GM21737 (cell line): ENCODE data around the gene FTCD.
"Not testable (repeated sequence)": the region's sequence is repeated elsewhere in the genome, so short reads cannot be mapped to it uniquely, and the experiment has no call there.

ENCODE experiments used
- ATAC-seq: cut with Tn5 transposase; IDR thresholded peaks from one replicate; pipeline ENCODE4 v1.9.1; 2021; ENCODE audit warnings: mild to moderate bottlenecking, moderate library complexity; ENCODE audit not compliant: unreplicated experiment

The FTCD gene

DNA sequence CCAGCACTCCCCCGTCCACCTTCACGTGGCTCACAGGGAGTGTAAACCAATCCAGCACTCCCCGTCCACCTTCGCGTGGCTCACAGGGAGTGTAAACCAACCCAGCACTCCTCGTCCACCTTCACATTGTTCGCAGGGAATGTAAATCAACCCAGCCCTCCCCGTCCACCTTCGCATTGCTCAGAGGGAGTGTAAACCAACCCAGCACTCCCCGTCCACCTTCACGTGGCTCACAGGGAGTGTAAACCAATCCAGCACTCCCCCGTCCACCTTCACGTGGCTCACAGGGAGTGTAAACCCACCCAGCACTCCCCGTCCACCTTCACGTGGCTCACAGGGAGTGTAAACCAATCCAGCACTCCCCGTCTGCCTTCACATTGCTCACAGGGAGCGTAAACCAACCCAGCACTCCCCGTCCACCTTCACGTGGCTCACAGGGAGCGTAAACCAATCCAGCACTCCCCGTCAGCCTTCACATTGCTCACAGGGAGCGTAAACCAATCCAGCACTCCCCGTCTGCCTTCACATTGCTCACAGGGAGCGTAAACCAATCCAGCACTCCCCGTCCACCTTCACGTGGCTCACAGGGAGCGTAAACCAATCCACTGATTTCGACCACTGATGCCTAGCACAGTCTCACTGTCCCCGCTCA, 14.9 kb downstream of the FTCD start:
- ATAC-seq = not testable (repeated sequence)

DNA sequence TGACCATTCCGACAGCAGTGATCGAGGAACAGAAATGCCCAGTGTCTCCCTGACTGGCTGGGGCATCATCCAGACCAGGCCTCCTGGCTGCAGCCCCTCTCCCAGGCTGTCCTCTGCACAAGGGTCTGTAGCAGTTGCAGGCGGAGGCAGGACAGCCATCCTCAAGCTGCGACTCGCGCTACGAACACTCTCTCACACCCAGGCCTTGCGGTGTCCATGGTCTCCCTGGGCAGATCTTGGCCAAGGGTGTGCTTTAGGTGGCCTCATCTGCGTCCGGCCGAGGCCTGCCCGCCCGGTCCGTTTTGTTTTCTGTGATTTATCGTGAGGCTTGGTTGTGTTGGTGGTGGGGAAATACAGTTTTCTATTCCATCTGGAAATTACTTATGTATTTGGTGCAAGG, 15.7 kb downstream of the FTCD start:
- ATAC-seq = no peak

DNA sequence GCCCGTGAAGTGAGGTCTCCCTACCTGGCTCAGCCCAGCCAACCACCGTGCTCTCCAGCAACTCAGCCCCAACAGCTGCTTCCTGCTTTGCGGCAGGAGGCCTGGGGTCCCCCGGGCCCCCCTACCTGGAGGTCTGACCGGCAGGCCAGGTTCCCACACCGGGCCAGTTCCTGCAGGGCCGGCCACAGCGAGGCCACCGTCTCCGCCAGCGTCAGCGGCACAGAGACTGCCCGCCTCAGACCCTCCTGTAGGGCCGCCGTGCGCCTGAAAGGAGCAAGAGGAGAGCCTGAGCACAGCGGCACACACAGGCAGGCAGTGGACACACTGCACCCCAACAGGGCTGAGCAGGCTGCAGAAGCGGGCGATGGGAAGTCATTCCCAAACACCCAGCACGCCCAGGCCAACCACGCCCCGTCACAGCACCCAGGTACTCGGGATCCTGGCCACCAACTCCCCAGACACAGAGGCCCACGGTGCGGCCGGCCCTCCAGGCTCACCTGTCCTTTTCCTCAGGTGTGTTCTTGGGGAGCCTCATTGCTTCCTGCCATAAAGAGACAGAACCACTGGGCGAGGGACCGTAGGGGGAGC, 16.9 kb downstream of the FTCD start:
- ATAC-seq = no peak

DNA sequence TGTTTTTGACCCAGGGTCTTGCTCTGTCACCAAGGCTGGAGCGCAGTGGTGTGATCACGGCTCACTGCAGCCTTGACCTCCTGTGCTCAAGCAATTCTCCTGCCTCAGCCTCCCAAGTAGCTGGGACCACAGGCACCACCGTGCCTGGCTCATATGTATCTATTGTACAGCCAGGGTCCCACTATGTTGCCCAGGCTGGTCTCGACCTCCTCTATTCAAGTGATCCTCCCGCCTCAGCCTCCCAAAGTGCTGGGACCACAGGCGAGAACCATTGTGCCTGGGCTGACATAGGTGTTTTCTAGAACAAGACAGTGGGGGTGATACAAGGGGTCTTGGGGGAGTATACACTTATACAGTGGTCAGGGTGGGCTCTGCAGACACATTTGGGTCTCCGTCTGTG, 17.5 kb downstream of the FTCD start:
- no peak for ATAC-seq

DNA sequence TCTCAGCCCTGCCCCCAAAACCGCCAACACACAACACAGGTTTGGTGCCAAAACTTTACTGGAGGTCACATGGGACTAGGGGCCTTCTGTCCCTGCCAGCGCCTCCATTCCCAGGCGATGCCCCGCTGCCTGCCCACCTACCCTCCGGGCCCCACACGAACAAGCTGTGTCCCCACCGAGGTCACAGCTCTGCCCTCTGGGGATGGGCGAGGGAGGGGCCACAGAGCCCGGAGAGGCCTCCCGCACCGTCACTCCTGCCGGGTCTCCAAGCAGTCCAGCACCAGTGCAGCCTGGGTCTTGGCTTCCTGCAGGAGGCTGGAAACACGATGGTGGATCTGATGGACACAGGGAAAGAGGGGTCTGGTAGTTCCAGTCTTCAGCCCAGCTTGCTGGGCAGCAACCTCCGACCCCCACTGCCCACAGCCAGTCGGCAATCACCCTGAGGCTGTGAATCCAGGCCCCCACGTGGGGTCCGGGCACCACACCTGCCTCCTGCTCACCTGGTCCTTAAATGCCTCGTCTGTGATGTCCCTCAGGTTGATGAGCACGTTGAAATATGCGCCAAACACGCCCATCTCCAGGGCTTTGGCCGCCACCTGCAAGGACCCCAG, 18.5 kb downstream of the FTCD start:
- ATAC-seq = no peak

DNA sequence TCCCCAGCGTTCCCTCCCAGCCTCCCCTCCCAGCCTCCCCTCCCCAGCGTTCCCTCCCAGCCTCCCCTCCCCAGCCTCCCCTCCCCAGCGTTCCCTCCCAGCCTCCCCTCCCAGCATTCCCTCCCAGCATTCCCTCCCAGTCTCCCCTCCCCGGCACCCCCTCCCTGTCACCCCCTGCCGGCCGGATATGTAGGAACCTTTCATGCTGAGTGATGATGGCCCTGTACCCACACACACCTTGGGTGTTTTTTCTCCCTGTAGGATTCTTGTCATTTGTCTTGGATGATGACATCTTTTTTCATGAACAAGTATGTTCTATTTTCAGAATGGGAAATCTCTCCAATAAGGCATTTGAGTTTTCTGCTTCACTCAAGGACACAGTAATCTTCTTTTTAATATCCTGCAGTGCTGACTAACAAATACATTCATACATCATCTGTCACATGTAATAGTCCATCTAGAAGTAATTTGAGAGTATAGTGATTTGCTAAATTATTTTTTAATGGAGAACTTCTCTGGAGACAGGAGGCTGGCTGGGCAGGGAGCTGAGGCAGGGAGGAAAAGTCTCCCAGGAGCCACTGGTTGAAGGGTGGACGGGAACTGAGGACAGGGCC, 19.5 kb downstream of the FTCD start:
- no peak for ATAC-seq

DNA sequence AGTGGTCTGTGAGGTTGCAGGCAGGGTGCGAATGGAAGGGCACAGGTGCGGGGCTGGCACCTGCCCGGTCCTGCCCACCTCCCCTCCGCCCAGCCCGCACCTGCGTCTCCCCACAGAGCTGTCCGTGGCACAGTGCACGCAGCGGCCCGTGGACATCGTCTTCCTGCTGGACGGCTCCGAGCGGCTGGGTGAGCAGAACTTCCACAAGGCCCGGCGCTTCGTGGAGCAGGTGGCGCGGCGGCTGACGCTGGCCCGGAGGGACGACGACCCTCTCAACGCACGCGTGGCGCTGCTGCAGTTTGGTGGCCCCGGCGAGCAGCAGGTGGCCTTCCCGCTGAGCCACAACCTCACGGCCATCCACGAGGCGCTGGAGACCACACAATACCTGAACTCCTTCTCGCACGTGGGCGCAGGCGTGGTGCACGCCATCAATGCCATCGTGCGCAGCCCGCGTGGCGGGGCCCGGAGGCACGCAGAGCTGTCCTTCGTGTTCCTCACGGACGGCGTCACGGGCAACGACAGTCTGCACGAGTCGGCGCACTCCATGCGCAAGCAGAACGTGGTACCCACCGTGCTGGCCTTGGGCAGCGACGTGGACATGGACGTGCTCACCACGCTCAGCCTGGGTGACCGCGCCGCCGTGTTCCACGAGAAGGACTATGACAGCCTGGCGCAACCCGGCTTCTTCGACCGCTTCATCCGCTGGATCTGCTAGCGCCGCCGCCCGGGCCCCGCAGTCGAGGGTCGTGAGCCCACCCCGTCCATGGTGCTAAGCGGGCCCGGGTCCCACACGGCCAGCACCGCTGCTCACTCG, 23.3 kb downstream of the FTCD start:
- no peak for ATAC-seq

DNA sequence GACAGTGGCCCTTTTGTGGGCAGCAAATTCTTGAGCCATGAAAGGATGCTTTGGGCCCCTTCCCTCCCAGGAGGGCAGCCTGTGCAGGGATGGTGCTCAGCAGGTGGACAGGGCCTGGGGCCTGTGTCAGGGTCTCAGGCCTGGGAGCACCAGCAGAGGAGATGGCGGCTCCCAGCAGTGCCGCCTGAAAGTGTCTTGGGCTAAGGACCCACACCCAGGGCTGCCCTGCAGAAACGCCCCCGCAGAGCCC, 23.9 kb downstream of the FTCD start:
- ATAC-seq = no peak

DNA sequence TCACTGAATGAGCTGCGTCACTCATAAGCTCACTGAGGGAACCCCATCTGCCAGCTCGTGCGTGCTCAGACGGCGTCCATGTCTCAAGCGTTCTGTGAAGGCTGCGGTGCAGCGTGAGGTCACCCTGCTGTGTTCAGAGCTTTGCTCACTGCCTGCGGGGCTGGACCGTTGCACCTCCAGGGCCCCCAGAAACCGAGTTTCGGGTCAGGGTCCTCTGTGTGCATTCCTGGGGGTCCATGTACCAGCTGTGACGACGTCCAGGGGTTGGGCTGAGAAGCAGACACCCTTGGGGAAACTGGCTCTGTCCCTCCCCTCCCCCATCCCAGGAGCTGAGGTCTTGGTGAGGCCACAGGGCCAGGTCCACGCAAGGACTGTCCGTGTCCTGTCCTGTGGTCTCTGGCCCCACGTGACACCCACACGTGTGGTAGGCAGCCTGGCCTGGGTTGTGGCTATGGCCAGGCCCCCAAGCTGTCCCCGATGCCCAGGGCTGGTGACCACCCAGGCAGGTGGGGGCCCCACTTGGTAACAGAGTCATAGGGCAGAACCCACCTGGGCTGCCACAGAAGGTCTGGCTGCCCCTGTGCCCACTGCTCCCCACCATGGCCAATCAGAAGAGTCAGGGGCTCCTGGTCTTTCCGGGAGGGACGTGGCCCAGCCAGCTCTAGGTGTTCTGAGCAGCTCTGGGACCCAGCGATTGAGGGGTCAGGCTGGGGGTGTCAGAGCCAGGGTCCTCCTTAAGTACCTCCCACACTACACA, 24.4 kb downstream of the FTCD start:
- no peak for ATAC-seq

DNA sequence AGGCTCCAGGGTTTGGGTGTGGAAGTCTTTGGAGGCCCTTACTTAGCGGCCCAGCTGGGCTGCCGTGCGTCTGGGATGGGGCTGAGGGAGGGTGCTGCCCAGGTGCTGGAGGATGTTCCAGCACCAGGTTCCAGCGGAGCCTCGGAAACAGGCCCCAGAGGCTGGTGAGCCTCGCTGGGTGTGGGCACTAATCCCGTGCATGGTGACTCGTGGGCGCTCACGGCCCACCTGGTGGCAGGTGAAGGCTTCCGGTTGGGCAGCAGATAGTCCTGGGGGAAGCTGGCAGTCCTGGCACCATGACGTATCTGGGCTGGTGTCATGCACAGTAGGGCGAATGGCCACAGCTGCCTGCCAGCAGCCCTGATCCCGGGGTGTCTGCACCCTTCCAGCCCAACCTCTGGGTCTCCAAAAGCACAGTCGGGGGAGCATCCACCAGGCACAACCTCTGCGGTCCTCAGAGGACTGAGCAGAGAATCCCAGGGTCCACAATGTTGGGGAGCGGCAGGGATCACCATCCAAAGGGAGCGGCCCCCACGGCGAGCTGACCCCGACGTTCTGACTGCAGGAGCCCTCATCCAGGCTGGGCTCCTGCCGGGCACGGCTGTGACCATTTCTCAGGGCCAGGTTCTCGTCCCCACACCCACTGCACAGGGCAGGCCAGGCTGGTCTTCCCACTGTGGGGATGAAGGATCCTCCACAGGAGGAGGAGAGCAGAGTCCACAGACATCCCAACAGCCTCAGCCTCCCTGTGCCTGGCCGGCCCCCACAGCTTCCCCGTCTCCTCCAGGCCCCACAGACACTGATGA, 25.3 kb downstream of the FTCD start:
- no peak for ATAC-seq

DNA sequence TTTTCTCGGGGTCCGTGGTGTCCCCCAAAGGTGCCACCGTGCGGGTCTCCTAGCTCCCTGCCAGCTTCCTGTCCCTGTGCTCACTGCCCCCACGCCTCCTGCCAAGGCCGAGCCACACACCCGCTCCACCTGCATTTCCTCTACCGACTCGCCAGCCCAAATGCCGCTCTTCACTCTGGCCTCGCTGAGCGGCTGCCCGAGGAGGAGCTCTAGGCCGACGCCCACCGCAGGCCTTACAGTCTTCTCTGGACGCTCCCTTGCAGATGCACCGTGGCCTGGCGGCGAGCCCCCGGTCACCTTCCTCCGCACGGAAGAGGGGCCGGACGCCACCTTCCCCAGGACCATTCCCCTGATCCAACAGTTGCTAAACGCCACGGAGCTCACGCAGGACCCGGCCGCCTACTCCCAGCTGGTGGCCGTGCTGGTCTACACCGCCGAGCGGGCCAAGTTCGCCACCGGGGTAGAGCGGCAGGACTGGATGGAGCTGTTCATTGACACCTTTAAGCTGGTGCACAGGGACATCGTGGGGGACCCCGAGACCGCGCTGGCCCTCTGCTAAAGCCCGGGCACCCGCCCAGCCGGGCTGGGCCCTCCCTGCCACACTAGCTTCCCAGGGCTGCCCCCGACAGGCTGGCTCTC, 26.3 kb downstream of the FTCD start:
- ATAC-seq = no peak

DNA sequence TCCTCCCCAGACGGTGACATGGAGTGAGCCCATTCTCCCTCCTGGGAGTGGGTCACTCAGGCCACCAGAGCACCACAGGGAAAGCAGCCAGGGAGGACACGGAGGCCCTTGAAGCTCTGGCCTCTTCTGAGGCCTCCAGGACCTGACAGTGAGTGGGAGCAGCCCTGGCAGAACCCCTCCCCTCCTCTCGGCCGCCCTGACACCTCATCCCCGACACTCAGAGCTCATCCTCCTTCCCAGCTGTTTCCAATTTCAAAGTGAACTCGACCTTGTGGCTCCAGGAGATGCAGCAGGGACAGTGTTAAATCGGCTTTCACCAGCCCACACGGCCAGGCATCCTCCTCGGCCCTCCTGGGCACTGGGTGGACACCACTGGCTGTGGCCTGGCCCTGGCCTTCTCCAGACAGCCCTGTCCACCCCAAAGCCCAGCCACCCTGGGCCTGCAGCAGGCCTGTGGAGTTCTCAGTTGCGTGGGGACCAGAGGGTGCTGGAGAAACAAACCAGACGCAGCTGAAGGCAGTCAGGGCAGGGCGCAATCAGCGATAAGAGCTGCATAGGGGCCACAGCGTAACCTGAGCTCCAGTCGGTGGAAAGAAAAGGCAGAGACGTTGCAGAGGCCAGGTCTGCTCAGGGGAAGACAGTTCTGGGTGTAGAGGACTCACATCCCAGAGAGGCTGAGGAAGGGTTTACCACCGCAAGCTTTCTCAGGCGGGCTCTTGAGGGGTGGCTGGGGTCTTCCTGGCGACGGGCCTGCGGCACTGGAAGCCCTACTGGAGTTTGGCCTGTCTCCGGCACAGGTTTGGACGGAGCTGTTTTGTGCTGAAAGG, 27.1 kb downstream of the FTCD start:
- no peak for ATAC-seq

DNA sequence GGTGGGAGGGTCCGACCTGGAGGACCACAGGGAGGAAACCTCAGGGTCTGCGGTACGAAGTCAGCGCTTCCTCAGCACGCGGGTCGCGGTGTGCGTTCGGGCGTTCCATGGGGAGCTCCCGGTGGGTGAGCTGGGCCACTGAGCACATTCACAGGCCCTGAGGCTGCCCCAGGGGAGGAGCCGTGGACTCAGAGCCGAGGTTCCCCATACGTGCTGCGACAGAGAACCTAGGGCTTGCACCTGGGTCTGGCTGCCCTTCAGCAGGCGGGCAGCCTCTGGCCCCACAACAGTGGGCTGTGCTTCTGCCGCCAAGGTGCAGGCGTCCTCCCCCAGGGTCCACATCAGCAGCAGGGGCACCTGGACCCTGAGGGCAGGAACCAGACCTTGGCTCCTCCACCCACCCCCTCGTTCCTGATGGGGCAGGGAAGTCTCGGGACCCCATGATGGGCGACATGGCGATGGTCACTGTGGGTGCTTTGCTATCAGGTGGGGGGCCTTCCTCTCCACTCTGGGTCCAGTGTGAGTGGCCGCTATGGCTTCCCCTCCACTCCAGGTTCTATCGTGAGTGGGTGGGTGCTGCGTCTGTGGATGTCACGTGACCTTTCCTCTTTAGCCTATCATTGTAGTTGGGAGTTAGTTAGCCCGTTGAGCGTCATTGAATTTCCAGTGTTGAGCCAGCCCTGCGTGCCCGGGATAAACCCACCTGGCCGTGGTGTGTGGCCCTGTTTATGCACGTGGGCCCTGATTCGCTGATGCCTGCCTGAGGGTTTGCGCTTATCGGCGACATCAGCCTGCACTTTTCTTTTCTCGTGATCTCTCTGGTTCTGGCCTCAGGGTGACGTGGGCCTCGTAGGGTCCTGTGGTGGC, 27.9 kb downstream of the FTCD start:
- no peak for ATAC-seq

DNA sequence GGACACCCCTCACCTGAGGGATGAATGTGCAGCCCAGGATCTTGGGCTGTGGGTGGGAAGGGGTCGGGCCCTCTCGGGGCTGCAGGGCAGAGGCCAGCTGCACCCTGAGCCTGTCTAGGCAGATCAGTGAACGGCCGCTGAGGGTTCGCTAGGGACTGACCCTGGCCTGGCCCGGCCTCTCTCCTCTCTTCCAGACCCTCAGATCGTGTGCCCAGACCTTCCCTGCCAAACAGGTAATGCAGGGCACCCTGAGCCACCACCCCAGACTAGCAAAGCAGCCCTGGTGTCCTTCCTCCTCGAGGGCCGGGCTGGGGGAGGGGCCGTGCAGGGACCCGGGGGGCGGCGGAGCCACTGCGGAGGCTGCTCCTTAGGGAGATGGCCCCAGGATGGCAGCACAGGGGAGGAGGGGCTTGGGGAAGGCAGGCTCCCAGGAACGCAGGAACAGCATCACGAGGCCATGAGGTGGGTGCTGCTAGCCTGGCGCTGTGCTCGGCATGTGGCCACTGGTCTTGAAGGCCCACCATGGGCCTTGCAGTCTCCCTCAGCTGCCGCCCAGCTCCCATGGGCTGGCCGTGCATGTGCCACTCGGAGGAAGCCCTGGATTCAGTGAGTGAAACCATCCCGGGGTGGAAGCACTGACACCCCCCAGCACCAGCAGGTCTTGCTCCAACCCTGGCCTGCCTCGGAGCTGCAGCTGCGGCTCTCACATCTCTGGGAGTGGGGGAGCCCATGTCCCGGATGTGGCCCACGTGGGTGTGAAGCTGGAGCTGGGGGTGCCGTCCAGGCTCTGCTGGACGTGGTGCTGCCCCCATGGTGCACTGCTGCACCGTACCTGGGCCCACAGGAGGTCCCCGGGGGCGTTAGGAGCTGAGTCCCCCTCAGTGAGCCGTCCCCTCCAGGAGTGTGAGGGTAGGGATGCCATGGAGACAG, 28.8 kb downstream of the FTCD start:
- ATAC-seq = no peak

DNA sequence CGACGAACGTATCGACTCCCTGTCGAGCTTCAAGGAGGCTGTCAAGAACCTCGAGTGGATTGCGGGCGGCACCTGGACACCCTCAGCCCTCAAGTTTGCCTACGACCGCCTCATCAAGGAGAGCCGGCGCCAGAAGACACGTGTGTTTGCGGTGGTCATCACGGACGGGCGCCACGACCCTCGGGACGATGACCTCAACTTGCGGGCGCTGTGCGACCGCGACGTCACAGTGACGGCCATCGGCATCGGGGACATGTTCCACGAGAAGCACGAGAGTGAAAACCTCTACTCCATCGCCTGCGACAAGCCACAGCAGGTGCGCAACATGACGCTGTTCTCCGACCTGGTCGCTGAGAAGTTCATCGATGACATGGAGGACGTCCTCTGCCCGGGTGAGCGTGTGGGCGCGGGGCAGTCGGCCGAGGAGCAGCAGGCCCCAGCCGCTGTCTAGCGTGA, 29.5 kb downstream of the FTCD start:
- ATAC-seq = no peak

DNA sequence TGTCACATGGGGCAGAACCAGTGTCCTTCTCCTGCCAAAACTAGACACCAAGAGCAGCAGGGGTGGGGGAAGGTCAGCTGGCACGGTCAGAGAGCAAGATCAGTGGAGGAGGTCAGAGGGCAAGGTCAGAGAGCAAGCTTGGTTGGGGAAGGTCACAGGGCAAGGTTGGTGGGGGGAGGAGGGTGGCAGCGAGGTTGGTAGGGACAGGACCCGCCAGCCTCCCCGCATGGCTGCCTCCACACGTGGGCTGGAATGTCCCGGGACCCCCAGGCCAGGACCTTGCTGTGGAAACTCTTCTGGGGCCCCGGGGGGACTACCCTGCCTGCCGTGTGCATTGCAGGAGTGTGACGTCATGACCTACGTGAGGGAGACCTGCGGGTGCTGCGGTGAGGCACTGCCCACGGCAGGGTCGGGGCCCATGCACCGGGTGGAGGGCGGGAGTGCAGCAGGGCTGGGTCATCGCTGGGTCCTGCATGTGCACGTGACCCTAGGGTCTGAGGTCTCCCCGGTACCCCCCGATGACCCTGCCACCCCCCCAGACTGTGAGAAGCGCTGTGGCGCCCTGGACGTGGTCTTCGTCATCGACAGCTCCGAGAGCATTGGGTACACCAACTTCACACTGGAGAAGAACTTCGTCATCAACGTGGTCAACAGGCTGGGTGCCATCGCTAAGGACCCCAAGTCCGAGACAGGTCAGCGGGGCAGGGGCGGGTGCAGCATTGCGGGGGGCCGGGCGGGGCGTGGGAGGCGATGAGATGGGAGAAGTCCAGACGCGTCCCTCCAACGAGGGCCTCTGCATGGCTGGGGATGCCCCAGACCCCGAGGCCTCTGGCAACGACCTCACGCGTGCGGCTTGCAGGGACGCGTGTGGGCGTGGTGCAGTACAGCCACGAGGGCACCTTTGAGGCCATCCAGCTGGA, 30.2 kb downstream of the FTCD start:
- no peak for ATAC-seq
